Ovary (tissue), 3 donors: ENCODE data around the gene TBC1D3B.
"Not testable (repeated sequence)": the region's sequence is repeated elsewhere in the genome, so short reads cannot be mapped to it uniquely, and the experiment has no call there.

ENCODE experiments used
- EP300 ChIP-seq: sonication (generic); formaldehyde crosslinking; IDR thresholded peaks from one replicate; pipeline ENCODE4 v1.6.1; 2017; ENCODE audit warnings: antibody characterized with exemption
- POLR2A ChIP-seq: fragments of 450-650 bp; IDR thresholded peaks from one replicate; pipeline ENCODE4 v1.6.1; 2017; ENCODE audit warnings: antibody characterized with exemption, mild to moderate bottlenecking, moderate library complexity
- TF ChIP-seq, protein P1 (sequence below), 3 donors: fragments of 450-650 bp in 2 of 3; fragments of 200-600 bp in 1 of 3; IDR thresholded peaks; one replicate each; pipeline versions ENCODE4 v1.5.1 to v1.8.0; 2016 to 2022; ENCODE audit warnings: antibody characterized with exemption in 3 of 3, mild to moderate bottlenecking in 1 of 3
- donor health status: DM: no; HTN: no; CAD: no.

DNA sequence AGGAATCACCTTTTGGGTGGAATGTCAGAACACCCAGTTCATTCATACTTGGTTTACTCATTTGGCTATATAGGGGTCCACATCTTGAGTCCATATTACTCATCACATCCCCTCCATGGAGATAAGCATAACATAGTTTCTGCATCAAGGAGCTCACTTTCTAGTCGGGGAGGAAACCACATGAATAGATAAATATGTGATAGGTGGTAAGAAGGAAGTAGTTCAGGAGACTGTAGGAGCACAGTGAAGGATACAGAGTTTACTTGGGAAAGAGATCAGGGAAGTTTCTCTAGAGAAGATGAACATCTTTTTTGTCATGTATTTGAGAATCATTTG lies 30.0 kb upstream of the TBC1D3B start:
- TF ChIP-seq, protein P1, sequence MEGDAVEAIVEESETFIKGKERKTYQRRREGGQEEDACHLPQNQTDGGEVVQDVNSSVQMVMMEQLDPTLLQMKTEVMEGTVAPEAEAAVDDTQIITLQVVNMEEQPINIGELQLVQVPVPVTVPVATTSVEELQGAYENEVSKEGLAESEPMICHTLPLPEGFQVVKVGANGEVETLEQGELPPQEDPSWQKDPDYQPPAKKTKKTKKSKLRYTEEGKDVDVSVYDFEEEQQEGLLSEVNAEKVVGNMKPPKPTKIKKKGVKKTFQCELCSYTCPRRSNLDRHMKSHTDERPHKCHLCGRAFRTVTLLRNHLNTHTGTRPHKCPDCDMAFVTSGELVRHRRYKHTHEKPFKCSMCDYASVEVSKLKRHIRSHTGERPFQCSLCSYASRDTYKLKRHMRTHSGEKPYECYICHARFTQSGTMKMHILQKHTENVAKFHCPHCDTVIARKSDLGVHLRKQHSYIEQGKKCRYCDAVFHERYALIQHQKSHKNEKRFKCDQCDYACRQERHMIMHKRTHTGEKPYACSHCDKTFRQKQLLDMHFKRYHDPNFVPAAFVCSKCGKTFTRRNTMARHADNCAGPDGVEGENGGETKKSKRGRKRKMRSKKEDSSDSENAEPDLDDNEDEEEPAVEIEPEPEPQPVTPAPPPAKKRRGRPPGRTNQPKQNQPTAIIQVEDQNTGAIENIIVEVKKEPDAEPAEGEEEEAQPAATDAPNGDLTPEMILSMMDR (IDR thresholded peaks at IDR 0.05), result not testable (repeated sequence)
- not testable (repeated sequence) for TF ChIP-seq EP300, POLR2A
